Measurements from ENCODE around the gene OR7G3.

Gene OR7G3

GRCh38 chr19:9126900-9127405, at the start of gene OR7G3:
Gene OR7G3 (minus strand): TSS chr19:9126950. CDS start chr19:9126950, 0 bp downstream.
- no peak within 1 kb of the TSS for H3K27ac ChIP-seq (ENCODE audit: low read depth, low read length)
- no peak within 1 kb of the TSS for H2AFZ ChIP-seq (ENCODE audit: low read length, unreplicated experiment)
- no peak within 1 kb of the TSS for H3K4me3 ChIP-seq (ENCODE audit: low read depth, low read length)
- H3K4me1 ChIP-seq (ENCODE audit: control insufficient read depth, insufficient read depth, low read length, unreplicated experiment) = peaks cover 5% of the 10 kb centered on the region
- no peaks in the 10 kb centered on the region for H3K36me3 ChIP-seq (ENCODE audit: insufficient read depth, low read length)
- no peaks in the 10 kb centered on the region for H3K27me3 ChIP-seq (ENCODE audit: insufficient read depth, low read length)
- no peaks in the 10 kb centered on the region for H3K79me2 ChIP-seq (ENCODE audit: control insufficient read depth, insufficient read depth, low read length, unreplicated experiment)

- Histone ChIP-seq H3K27me3 (ENCODE audit: insufficient read depth, low read length) (peaks cover 16% of the 10 kb centered on the region; the same call in 1 of the 2 replicates), H3K36me3 (ENCODE audit: insufficient read depth, low read length) (no peaks in the 10 kb centered on the region), H3K79me2 (ENCODE audit: control insufficient read depth, insufficient read depth, low read length, unreplicated experiment) (no peaks in the 10 kb centered on the region), H3K4me1 (ENCODE audit: control insufficient read depth, insufficient read depth, low read length, unreplicated experiment) (no peaks in the 10 kb centered on the region), H3K4me3 (ENCODE audit: low read depth, low read length) (no peak overlapping the region), H2AFZ (ENCODE audit: low read length, unreplicated experiment) (no peak overlapping the region), H3K27ac (ENCODE audit: low read depth, low read length) (no peak overlapping the region)
Observed at GRCh38 chr19:9175326-9175725, 48.6 kb upstream of the OR7G3 start.

GRCh38 chr19:9171393-9171991, 44.7 kb upstream of the OR7G3 start:
- H3K27me3 ChIP-seq (ENCODE audit: insufficient read depth, low read length) = no peaks in the 10 kb centered on the region
- no peak overlapping the region for H3K27ac ChIP-seq (ENCODE audit: low read depth, low read length)
- peaks cover 3% of the 10 kb centered on the region; the same call in 1 of the 2 replicates for H3K36me3 ChIP-seq (ENCODE audit: insufficient read depth, low read length)
- H3K4me1 ChIP-seq (ENCODE audit: control insufficient read depth, insufficient read depth, low read length, unreplicated experiment) = no peaks in the 10 kb centered on the region
- H3K79me2 ChIP-seq (ENCODE audit: control insufficient read depth, insufficient read depth, low read length, unreplicated experiment) = no peaks in the 10 kb centered on the region
- no peak overlapping the region for H3K4me3 ChIP-seq (ENCODE audit: low read depth, low read length)
- H2AFZ ChIP-seq (ENCODE audit: low read length, unreplicated experiment) = no peak overlapping the region

- Histone ChIP-seq H3K79me2 (ENCODE audit: control insufficient read depth, insufficient read depth, low read length, unreplicated experiment) (no peaks in the 10 kb centered on the region), H2AFZ (ENCODE audit: low read length, unreplicated experiment) (no peak overlapping the region), H3K27me3 (ENCODE audit: insufficient read depth, low read length) (no peaks in the 10 kb centered on the region), H3K36me3 (ENCODE audit: insufficient read depth, low read length) (peaks cover 17% of the 10 kb centered on the region), H3K4me3 (ENCODE audit: low read depth, low read length) (no peak overlapping the region), H3K4me1 (ENCODE audit: control insufficient read depth, insufficient read depth, low read length, unreplicated experiment) (no peaks in the 10 kb centered on the region), H3K27ac (ENCODE audit: low read depth, low read length) (no peak overlapping the region)
Observed at GRCh38 chr19:9166846-9167245, 40.1 kb upstream of the OR7G3 start.

- Histone ChIP-seq H3K4me1 (ENCODE audit: control insufficient read depth, insufficient read depth, low read length, unreplicated experiment) (no peaks in the 10 kb centered on the region), H3K4me3 (ENCODE audit: low read depth, low read length) (no peak overlapping the region), H3K27me3 (ENCODE audit: insufficient read depth, low read length) (no peaks in the 10 kb centered on the region), H3K27ac (ENCODE audit: low read depth, low read length) (no peak overlapping the region), H3K36me3 (ENCODE audit: insufficient read depth, low read length) (peaks cover 33% of the 10 kb centered on the region), H2AFZ (ENCODE audit: low read length, unreplicated experiment) (no peak overlapping the region), H3K79me2 (ENCODE audit: control insufficient read depth, insufficient read depth, low read length, unreplicated experiment) (no peaks in the 10 kb centered on the region)
Observed at GRCh38 chr19:9165261-9165660, 38.5 kb upstream of the OR7G3 start.

- no peak overlapping the region for H3K4me3 ChIP-seq (ENCODE audit: low read depth, low read length)
- H3K27me3 ChIP-seq (ENCODE audit: insufficient read depth, low read length) = no peaks in the 10 kb centered on the region
- peaks cover 4% of the 10 kb centered on the region for H3K79me2 ChIP-seq (ENCODE audit: control insufficient read depth, insufficient read depth, low read length, unreplicated experiment)
- H3K4me1 ChIP-seq (ENCODE audit: control insufficient read depth, insufficient read depth, low read length, unreplicated experiment) = no peaks in the 10 kb centered on the region
- H2AFZ ChIP-seq (ENCODE audit: low read length, unreplicated experiment) = no peak overlapping the region
- H3K27ac ChIP-seq (ENCODE audit: low read depth, low read length) = no peak overlapping the region
- peaks cover 65% of the 10 kb centered on the region for H3K36me3 ChIP-seq (ENCODE audit: insufficient read depth, low read length)
Observed at GRCh38 chr19:9161427-9161826, 34.7 kb upstream of the OR7G3 start.

GRCh38 chr19:9159891-9160290, 33.1 kb upstream of the OR7G3 start:
- H2AFZ ChIP-seq (ENCODE audit: low read length, unreplicated experiment) = no peak overlapping the region
- H3K4me1 ChIP-seq (ENCODE audit: control insufficient read depth, insufficient read depth, low read length, unreplicated experiment) = no peaks in the 10 kb centered on the region
- H3K4me3 ChIP-seq (ENCODE audit: low read depth, low read length) = no peak overlapping the region
- no peaks in the 10 kb centered on the region for H3K27me3 ChIP-seq (ENCODE audit: insufficient read depth, low read length)
- peaks cover 14% of the 10 kb centered on the region for H3K79me2 ChIP-seq (ENCODE audit: control insufficient read depth, insufficient read depth, low read length, unreplicated experiment)
- H3K36me3 ChIP-seq (ENCODE audit: insufficient read depth, low read length) = peaks cover 79% of the 10 kb centered on the region
- no peak overlapping the region for H3K27ac ChIP-seq (ENCODE audit: low read depth, low read length)

- H2AFZ ChIP-seq (ENCODE audit: low read length, unreplicated experiment) = no peak overlapping the region
- H3K27ac ChIP-seq (ENCODE audit: low read depth, low read length) = no peak overlapping the region
- peaks cover 77% of the 10 kb centered on the region for H3K36me3 ChIP-seq (ENCODE audit: insufficient read depth, low read length)
- H3K4me3 ChIP-seq (ENCODE audit: low read depth, low read length) = no peak overlapping the region
- H3K79me2 ChIP-seq (ENCODE audit: control insufficient read depth, insufficient read depth, low read length, unreplicated experiment) = peaks cover 47% of the 10 kb centered on the region
- H3K27me3 ChIP-seq (ENCODE audit: insufficient read depth, low read length) = no peaks in the 10 kb centered on the region
- H3K4me1 ChIP-seq (ENCODE audit: control insufficient read depth, insufficient read depth, low read length, unreplicated experiment) = no peaks in the 10 kb centered on the region
Observed at GRCh38 chr19:9156304-9156703, 29.6 kb upstream of the OR7G3 start.

GRCh38 chr19:9155591-9155990, 28.8 kb upstream of the OR7G3 start:
- Histone ChIP-seq H3K4me3 (ENCODE audit: low read depth, low read length) (no peak overlapping the region), H3K79me2 (ENCODE audit: control insufficient read depth, insufficient read depth, low read length, unreplicated experiment) (peaks cover 54% of the 10 kb centered on the region), H3K27me3 (ENCODE audit: insufficient read depth, low read length) (no peaks in the 10 kb centered on the region), H3K4me1 (ENCODE audit: control insufficient read depth, insufficient read depth, low read length, unreplicated experiment) (no peaks in the 10 kb centered on the region), H3K27ac (ENCODE audit: low read depth, low read length) (no peak overlapping the region), H3K36me3 (ENCODE audit: insufficient read depth, low read length) (peaks cover 72% of the 10 kb centered on the region), H2AFZ (ENCODE audit: low read length, unreplicated experiment) (no peak overlapping the region)

- no peak overlapping the region for H3K27ac ChIP-seq (ENCODE audit: low read depth, low read length)
- H2AFZ ChIP-seq (ENCODE audit: low read length, unreplicated experiment) = no peak overlapping the region
- H3K36me3 ChIP-seq (ENCODE audit: insufficient read depth, low read length) = peaks cover 43% of the 10 kb centered on the region
- peaks cover 90% of the 10 kb centered on the region for H3K79me2 ChIP-seq (ENCODE audit: control insufficient read depth, insufficient read depth, low read length, unreplicated experiment)
- H3K27me3 ChIP-seq (ENCODE audit: insufficient read depth, low read length) = no peaks in the 10 kb centered on the region
- no peak overlapping the region for H3K4me3 ChIP-seq (ENCODE audit: low read depth, low read length)
- no peaks in the 10 kb centered on the region for H3K4me1 ChIP-seq (ENCODE audit: control insufficient read depth, insufficient read depth, low read length, unreplicated experiment)
Observed at GRCh38 chr19:9151367-9151766, 24.6 kb upstream of the OR7G3 start.

- peaks cover 94% of the 10 kb centered on the region for H3K79me2 ChIP-seq (ENCODE audit: control insufficient read depth, insufficient read depth, low read length, unreplicated experiment)
- no peaks in the 10 kb centered on the region for H3K4me1 ChIP-seq (ENCODE audit: control insufficient read depth, insufficient read depth, low read length, unreplicated experiment)
- no peak overlapping the region for H3K27ac ChIP-seq (ENCODE audit: low read depth, low read length)
- H2AFZ ChIP-seq (ENCODE audit: low read length, unreplicated experiment) = no peak overlapping the region
- H3K27me3 ChIP-seq (ENCODE audit: insufficient read depth, low read length) = no peaks in the 10 kb centered on the region
- peaks cover 38% of the 10 kb centered on the region for H3K36me3 ChIP-seq (ENCODE audit: insufficient read depth, low read length)
- H3K4me3 ChIP-seq (ENCODE audit: low read depth, low read length) = no peak overlapping the region
Observed at GRCh38 chr19:9150650-9151049, 23.9 kb upstream of the OR7G3 start.

Data from ACC112 (cell line).